Naive B cell (primary cell): Measurements from ENCODE around the gene NINL. TPM values are rescaled to one million over a fixed set of nuclear protein-coding genes. Genes with fewer than 3 reads are reported as not detected.
"Not testable (repeated sequence)": the region's sequence is repeated elsewhere in the genome, so short reads cannot be mapped to it uniquely, and the experiment has no call there.

ENCODE experiments used
- ATAC-seq, 2 donors: fragments of 150-1000 bp; cut with Tn5 transposase; 2 replicates each; pipeline ENCODE4 v1.10.0; 2021; ENCODE audit warnings: low read depth in 2 of 2, mild to moderate bottlenecking in 2 of 2, moderate library complexity in 2 of 2
- DNase-seq: peaks from one replicate; pipeline ENCODE4 v3.0.0; 2022
- H3K27ac Mint-ChIP-seq, 6 donors: one replicate each; pipeline ENCODE4 v1.8.0; 2020 to 2022; ENCODE audit warnings: mild to moderate bottlenecking in 6 of 6, mixed read lengths in 6 of 6, moderate library complexity in 5 of 6, inconsistent platforms in 2 of 6
- H3K27me3 Mint-ChIP-seq, 3 donors: one replicate each; pipeline ENCODE4 v1.8.0; 2021 to 2022; ENCODE audit warnings: mixed read lengths in 3 of 3, mild to moderate bottlenecking in 1 of 3
- H3K36me3 Mint-ChIP-seq, 2 donors: one replicate each; pipeline ENCODE4 v1.8.0; 2020 to 2022; ENCODE audit warnings: mixed read lengths in 2 of 2, inconsistent platforms in 1 of 2, mild to moderate bottlenecking in 1 of 2
- H3K4me1 Mint-ChIP-seq, 3 donors: one replicate each; pipeline ENCODE4 v1.8.0; 2020 to 2022; ENCODE audit warnings: mixed read lengths in 3 of 3, inconsistent platforms in 1 of 3, mild to moderate bottlenecking in 1 of 3, moderate library complexity in 1 of 3
- H3K4me3 Mint-ChIP-seq, 8 donors: one replicate each; pipeline ENCODE4 v1.8.0; 2020 to 2022; ENCODE audit warnings: mild to moderate bottlenecking in 8 of 8, mixed read lengths in 8 of 8, moderate library complexity in 8 of 8, inconsistent platforms in 2 of 8
- H3K9me3 Mint-ChIP-seq, 7 donors: one replicate each; pipeline ENCODE4 v1.8.0; 2020 to 2022; ENCODE audit warnings: mixed read lengths in 7 of 7, mild to moderate bottlenecking in 5 of 7, inconsistent platforms in 2 of 7, moderate library complexity in 1 of 7
- polyA plus RNA-seq, 6 donors: library from polyadenylated mRNA; unstranded; fragments of 300-500 nt; fragmentation: Illumina TruSeq; gene quantifications; one replicate each; pipeline ENCODE4 v1.2.3, GENCODE V29; 2021; ENCODE audit warnings: low read depth in 6 of 6

Gene NINL
- polyA plus RNA-seq, 6 donors from 2014 or later: 0.08 to 0.65 (median 0.38) TPM; not detected in 2

DNA sequence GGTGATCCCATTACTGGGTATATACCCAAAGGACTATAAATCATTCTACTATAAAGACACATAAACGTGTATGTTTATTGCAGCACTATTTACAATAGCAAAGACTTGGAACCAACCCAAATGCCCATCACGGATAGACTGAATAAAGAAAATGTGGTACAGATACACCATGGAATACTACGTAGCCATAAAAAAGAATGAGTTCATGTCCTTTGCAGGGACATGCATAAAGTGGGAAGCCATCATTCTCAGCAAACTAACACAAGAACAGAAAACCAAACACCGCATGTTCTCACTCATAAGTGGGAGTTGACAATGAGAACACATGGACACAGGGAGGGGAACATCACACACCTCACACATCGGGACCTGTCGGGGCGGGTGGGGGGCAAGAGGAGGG lies 1.7 kb downstream of the NINL start:
- not testable (repeated sequence) for H3K27ac Mint-ChIP-seq

DNA sequence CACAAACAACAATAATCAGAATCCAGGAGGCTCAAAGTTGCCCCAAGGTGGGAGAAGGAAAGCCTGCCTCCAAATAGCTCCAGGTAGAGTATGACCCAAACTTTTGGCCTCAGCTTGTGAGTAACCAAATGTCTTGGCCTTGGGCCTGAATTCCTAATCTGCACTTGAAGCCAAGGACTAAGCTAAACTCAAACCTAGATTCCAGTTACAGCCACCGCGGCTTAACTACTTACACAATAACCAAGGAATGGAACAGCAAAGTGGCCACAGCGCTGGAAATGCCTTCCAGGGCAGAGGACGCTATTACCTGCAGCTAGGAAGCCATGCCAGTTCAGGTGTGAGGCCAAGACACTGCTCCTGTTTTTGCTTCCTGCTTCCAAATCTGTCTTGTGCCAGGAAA lies 4.6 kb downstream of the NINL start:
- no peak for DNase-seq
- Mint-ChIP-seq H3K27ac (no peak overlapping the region), H3K9me3 (peaks cover 0 to 11% (median 3%) of the 10 kb centered on the region in 7 donors), H3K4me1 (peaks cover 4 to 6% (median 6%) of the 10 kb centered on the region in 3 donors), H3K4me3 (no peak overlapping the region), H3K36me3 (no peaks in the 10 kb centered on the region), H3K27me3 (peaks cover 22 to 47% (median 41%) of the 10 kb centered on the region in 3 donors)
- ATAC-seq: no peak

More for the DNA sequence above, 1.7 kb downstream of the NINL start:
- not testable (repeated sequence) for DNase-seq, H3K4me1 Mint-ChIP-seq, ATAC-seq, H3K36me3 Mint-ChIP-seq
- Mint-ChIP-seq H3K27me3 (peaks cover 18 to 43% (median 36%) of the 10 kb centered on the region in 3 donors), H3K4me3 (peak overlapping the region in 4 of 8 donors; percentile 17 to 70 (median 45)), H3K9me3 (peaks cover 0 to 11% (median 3%) of the 10 kb centered on the region in 7 donors)

DNA sequence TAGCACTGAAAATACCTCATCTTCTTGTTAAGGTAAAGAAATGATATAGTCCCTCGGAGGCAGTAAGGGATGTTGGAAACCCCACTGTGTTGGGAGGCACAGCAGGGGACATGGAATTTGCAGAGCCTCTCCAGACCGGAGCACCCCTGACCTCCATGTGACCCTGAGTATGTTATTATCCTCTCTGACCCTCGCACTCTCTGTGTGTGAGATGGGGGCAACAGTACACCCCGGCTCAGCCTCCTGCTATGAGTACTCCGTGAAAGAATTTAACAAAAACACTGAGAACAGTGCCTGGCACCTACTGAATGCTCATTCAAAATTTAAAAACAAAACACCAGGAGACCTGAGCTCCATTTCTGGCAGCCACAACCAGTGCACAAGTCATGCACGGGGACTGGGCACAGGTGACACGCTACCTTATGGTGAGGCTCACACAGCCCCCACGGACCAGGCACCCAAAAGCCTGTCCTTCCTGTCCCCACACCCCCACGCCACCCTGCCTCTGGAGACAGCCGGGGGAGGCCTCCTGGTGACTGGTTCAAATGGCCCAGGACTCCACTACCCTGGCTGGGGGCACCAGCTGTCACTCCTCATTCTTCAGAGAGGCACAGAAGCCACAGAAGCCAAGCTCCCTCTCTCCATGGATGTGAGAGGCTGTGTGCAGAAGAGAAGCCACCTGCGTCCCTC lies 6.1 kb downstream of the NINL start:
- peaks cover 17 to 48% (median 38%) of the 10 kb centered on the region in 3 donors for H3K27me3 Mint-ChIP-seq
- H3K4me3 Mint-ChIP-seq: no peak overlapping the region
- no peaks in the 10 kb centered on the region for H3K36me3 Mint-ChIP-seq
- no peak for DNase-seq
- peaks cover 0 to under 1% (median 0%) of the 10 kb centered on the region in 3 donors for H3K4me1 Mint-ChIP-seq
- no peak overlapping the region for H3K27ac Mint-ChIP-seq
- peaks cover 0 to 7% (median 3%) of the 10 kb centered on the region in 7 donors for H3K9me3 Mint-ChIP-seq
- no peak for ATAC-seq

DNA sequence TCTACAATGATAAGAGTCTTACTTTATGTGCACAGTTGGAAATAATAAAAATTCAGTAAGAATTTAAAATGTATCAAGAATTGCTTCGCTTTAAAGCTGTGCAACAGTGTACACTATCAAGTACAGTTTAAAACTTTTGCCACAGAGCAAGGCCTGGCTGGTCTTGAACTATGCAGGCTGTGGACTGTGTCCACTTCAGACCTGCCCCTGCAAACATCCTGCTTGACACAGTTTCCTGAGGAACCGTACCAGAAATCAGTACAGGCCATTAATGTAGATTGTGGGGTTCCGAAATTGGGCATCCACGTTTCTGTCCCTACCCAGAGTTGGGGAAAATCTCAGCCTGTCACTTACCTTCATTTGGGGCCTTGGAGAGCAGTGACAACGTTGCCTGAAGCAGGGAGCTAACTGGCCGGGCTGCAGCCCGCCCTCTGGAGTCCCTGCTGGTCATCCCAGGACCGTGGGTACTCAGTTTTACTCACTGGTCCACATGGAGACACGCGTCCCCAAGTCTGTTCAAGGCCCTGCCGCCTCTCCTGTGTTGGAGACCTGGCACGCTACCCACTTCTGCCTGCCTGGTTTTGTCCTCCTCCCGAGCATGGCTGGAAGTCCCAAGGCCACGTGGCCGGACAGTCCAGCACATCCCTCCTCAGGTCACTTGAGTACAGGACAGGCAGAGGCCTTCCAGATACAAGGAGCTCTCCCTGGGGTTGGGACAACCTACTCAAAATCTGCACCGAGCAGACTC lies 8.4 kb downstream of the NINL start:
- Mint-ChIP-seq H3K27ac (no peak overlapping the region), H3K4me3 (no peak overlapping the region), H3K27me3 (peaks cover 4 to 36% (median 22%) of the 10 kb centered on the region in 3 donors), H3K36me3 (no peaks in the 10 kb centered on the region), H3K4me1 (no peaks in the 10 kb centered on the region), H3K9me3 (peaks cover 0 to 3% (median 0%) of the 10 kb centered on the region in 7 donors)
- DNase-seq: no peak
- no peak for ATAC-seq

DNA sequence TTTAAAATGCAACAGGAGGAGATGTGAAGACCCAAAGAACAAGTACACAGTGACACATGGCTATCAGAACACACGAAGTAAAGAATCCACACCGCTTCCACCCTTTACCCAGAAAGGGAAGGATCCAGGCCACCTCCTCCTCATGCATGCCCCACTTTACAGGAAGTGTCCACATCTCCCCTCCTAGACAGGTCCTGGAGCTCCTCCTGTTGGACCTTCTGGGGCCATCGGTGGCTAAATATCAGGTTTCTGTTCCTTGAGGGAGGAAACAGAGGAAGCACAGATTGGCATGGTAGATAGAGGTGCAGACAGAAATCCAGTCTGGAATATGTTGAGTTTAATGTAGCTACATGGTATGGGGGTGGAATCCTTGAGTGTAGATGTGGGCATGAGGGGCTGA lies 10.9 kb downstream of the NINL start:
- Mint-ChIP-seq H3K4me3 (no peak overlapping the region), H3K9me3 (peaks cover 0 to 3% (median 0%) of the 10 kb centered on the region in 7 donors), H3K36me3 (no peaks in the 10 kb centered on the region), H3K4me1 (no peaks in the 10 kb centered on the region), H3K27ac (no peak overlapping the region), H3K27me3 (peaks cover 4 to 28% (median 16%) of the 10 kb centered on the region in 3 donors)
- ATAC-seq: no peak
- no peak for DNase-seq

DNA sequence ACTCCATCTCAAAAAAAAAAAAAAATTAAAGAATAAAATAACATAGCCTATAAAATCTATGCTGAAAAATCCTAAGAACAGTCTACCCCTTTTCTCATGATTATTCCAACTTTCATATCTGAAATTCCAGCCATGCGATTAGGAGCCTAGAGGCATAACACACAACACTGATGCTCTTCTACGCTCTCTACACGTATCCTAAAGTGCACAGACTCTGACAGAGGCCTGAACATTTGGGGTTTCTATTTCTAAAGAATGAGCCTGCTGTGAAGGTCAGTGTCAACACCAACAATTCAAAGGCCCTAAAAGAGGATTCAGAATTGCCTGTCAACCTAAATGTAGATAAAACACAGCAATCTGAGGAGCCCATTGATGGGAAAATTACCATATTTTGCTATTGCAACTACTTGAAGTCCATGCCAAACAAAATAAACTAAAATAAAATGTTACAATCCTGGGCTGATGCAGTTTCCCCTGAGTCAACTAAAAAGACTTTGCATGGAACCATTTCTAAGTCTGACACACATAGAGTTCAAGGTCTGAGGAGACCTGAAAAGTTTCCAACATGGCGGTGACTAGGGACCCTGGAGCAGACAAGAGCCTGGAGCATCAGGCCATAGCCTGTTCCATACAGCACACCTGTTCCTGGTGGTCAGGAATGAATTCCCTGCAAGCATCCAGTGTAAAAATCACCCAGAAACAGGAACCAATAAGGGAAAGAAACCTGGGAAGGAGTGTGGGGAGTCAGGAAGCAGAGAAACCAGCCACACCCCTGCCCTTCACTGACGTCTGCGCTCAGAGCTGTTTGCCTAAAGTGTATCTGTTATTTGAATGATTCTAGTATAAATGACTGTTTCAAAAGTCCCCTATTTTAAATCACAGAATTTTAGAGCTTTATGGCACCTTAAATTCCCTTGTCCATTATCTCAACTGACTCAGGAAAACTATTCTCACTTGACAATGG lies 11.8 kb downstream of the NINL start:
- DNase-seq: no peak
- Mint-ChIP-seq H3K9me3 (peaks cover 0 to 3% (median 0%) of the 10 kb centered on the region in 7 donors), H3K27me3 (peaks cover 4 to 28% (median 16%) of the 10 kb centered on the region in 3 donors), H3K36me3 (no peaks in the 10 kb centered on the region), H3K4me3 (no peak overlapping the region), H3K4me1 (no peaks in the 10 kb centered on the region), H3K27ac (no peak overlapping the region)
- ATAC-seq: no peak

DNA sequence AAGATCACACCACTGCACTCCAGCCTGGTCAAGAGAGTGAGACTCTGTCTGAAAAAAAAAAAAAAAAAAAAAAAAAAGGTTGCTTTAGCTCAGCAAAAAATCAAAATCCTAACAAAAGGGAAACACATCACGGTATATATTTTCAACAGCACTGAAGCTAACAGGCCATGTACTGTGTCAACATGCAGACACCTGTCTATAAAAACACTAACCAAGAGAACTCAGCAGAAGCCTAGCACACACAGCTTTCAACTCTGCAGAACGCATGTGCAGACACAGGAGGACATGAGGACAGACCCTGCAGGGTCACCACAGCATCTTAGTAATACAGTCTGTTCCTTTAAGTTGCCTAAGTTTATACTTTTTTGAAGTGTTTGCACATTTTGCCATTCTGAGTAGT lies 13.5 kb downstream of the NINL start:
- peaks cover 0 to 3% (median 0%) of the 10 kb centered on the region in 7 donors for H3K9me3 Mint-ChIP-seq
- no peaks in the 10 kb centered on the region for H3K4me1 Mint-ChIP-seq
- H3K27me3 Mint-ChIP-seq: peaks cover 0 to 28% (median 16%) of the 10 kb centered on the region in 3 donors
- ATAC-seq (no peak), DNase-seq (no peak)
- H3K36me3 Mint-ChIP-seq: no peaks in the 10 kb centered on the region
- H3K4me3 Mint-ChIP-seq: no peak overlapping the region
- H3K27ac Mint-ChIP-seq: no peak overlapping the region

DNA sequence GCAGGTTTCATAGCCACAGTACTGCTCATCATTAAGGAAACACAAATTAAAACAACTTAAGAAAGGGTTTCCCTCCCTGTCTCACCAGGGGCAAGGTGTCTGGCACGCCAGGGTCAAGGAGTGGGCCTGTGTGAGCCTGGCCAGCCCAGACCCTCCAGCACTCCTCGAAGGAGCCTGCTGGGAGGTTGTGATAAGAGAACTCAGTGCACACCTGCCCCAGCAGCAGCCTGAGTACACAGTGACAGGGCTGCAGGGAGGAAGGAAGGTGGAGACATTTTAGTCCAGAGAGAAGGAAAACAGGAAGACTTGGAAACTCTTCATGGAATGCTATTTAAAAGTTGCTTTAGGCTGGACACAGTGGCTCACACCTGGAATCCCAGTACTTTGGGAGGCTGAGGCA lies 14.1 kb downstream of the NINL start:
- H3K27me3 Mint-ChIP-seq: peaks cover 0 to 28% (median 16%) of the 10 kb centered on the region in 3 donors
- H3K27ac Mint-ChIP-seq: no peak overlapping the region
- H3K9me3 Mint-ChIP-seq: peaks cover 0 to 3% (median 0%) of the 10 kb centered on the region in 7 donors
- no peaks in the 10 kb centered on the region for H3K36me3 Mint-ChIP-seq
- no peak overlapping the region for H3K4me3 Mint-ChIP-seq
- ATAC-seq (no peak), DNase-seq (no peak)
- H3K4me1 Mint-ChIP-seq: no peaks in the 10 kb centered on the region

DNA sequence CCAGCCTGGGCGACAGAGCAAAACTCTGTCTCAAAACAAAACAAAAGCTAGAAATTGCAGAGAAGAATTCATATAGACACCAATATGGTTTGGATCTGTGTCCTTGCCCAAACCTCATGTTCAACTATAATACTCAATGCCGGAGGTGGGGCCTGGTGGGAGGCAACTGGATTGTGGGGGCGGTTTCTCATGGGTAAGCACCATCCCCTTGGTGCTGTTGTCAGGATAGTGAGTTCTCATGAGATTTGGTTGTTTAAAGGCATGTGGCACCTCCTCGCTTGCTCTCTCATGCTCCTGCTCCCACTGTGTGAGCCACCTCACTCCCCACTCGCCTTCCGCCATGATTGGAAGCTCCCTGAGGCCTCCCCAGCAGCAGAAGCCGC lies 15.2 kb downstream of the NINL start:
- Mint-ChIP-seq H3K27ac (no peak overlapping the region), H3K4me3 (no peak overlapping the region), H3K36me3 (no peaks in the 10 kb centered on the region), H3K9me3 (peaks cover 0 to 3% (median 0%) of the 10 kb centered on the region in 7 donors), H3K4me1 (no peaks in the 10 kb centered on the region), H3K27me3 (peaks cover 0 to 23% (median 8%) of the 10 kb centered on the region in 3 donors)
- no peak for ATAC-seq
- DNase-seq: no peak

DNA sequence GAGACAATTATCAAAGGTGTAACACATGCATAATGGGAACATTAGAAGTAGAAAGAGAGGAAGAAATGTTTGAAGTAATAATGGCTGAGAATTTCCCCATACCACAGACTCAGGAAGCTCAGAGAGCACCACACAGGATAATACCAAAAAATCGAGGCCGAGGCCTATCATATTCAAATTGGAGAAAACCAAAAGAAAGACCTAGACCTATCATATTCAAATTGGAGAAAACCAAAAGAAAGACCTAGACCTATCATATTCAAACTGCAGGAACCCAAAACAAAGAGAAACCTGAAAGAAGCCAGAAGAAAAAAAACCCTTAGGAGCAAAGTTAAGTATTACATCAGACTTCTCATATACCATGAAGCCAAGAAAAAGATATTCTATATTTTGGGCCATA lies 18.0 kb downstream of the NINL start:
- no peak for ATAC-seq
- H3K27ac Mint-ChIP-seq: no peak overlapping the region
- no peak for DNase-seq
- no peaks in the 10 kb centered on the region for H3K4me1 Mint-ChIP-seq
- H3K4me3 Mint-ChIP-seq: no peak overlapping the region
- no peaks in the 10 kb centered on the region for H3K36me3 Mint-ChIP-seq
- H3K27me3 Mint-ChIP-seq: peaks cover 0 to 17% (median 0%) of the 10 kb centered on the region in 3 donors
- H3K9me3 Mint-ChIP-seq: peaks cover 0 to 13% (median 5%) of the 10 kb centered on the region in 7 donors

DNA sequence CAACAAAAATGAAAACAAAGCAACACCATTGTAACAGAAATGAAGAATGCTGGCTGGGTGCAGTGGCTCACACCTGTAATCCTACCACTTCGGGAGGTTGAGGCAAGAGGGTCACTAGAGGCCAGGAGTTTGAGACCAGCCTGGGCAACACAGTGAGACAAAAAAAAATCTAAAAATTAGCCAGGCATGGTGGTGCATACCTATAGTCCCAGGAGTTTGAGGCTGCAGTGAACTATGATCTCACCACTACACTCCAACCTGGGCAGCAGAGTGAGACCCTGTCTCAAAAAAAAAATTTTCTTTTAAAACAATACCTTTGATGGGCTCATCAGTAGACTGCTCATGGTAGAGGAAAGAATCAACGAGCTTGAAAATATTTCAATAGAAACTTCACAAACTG lies 18.5 kb downstream of the NINL start:
- Mint-ChIP-seq H3K36me3 (no peaks in the 10 kb centered on the region), H3K9me3 (peaks cover 0 to 13% (median 5%) of the 10 kb centered on the region in 7 donors), H3K27me3 (peaks cover 0 to 17% (median 0%) of the 10 kb centered on the region in 3 donors), H3K27ac (peak overlapping the region in 1 of 6 donors; percentile 1), H3K4me3 (no peak overlapping the region), H3K4me1 (no peaks in the 10 kb centered on the region)
- DNase-seq (no peak), ATAC-seq (no peak)

DNA sequence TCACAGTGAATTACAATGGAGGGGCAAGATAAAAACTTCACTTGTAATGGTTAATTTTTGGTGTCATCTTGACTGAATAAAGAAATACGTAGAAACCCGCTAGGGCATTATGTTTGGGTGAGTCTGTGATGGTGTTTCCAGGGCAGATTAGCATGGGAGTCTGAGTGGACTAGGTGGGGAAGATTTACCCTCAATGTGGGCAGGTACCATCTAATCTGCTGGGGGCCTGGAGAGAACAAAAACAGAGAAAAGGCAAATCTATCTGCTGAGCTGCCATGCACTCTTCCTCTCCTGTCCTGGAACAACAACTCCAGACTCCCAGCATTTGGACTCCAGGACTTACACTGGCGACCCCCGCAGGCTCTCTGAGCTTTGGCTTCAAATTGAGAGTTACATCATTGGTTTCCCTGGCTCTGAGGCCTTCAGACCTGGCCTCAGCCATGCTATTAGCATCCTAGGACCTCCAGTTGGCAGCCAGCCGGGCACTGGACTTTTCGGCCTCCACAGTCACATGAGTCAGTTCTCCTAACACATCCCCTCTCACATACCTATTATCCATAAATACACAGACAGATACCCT lies 19.7 kb downstream of the NINL start:
- H3K27ac Mint-ChIP-seq: peak overlapping the region in 1 of 6 donors; percentile 13
- no peaks in the 10 kb centered on the region for H3K4me1 Mint-ChIP-seq
- H3K27me3 Mint-ChIP-seq: peaks cover 0 to 12% (median 0%) of the 10 kb centered on the region in 3 donors
- no peak for DNase-seq
- no peaks in the 10 kb centered on the region for H3K36me3 Mint-ChIP-seq
- peaks cover 0 to 13% (median 5%) of the 10 kb centered on the region in 7 donors for H3K9me3 Mint-ChIP-seq
- no peak for ATAC-seq
- H3K4me3 Mint-ChIP-seq: peak overlapping the region in 2 of 8 donors; percentile 27 to 45

DNA sequence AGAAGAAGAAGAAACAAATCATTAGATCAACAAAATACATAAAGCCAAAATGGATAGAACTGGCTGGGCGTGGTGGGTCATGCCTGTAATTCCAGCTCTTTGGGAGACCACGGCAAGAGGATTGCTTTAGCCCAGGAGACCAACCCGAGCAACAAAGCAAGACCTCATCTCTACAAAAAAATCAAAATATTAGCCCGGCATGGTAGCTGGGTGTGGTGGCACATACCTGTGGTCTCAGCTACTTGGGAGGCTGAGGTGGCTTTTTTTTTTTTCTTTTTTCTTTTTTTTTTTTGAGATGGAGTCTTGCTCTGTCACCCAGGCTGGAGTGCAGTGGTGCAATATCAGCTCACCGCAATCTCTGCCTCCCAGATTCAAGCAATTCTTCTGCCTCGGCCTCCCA lies 21.5 kb downstream of the NINL start:
- H3K27me3 Mint-ChIP-seq: peaks cover 0 to 14% (median 0%) of the 10 kb centered on the region in 3 donors
- no peak overlapping the region for H3K27ac Mint-ChIP-seq
- no peak for DNase-seq
- no peaks in the 10 kb centered on the region for H3K36me3 Mint-ChIP-seq
- ATAC-seq: no peak
- H3K4me1 Mint-ChIP-seq: no peaks in the 10 kb centered on the region
- peaks cover 0 to 13% (median 5%) of the 10 kb centered on the region in 7 donors for H3K9me3 Mint-ChIP-seq
- no peak overlapping the region for H3K4me3 Mint-ChIP-seq
